HG02840 (cell line): ENCODE data around the gene HCFC1R1.
A peak's percentile ranks its signal among the peaks of the same experiment; 100 is the strongest.
"Not testable (repeated sequence)": the region's sequence is repeated elsewhere in the genome, so short reads cannot be mapped to it uniquely, and the experiment has no call there.

Source experiments
- ATAC-seq: cut with Tn5 transposase; IDR thresholded peaks from one replicate; pipeline ENCODE4 v1.9.1; 2021; ENCODE audit warnings: mild to moderate bottlenecking, moderate library complexity, moderate number of reproducible peaks; ENCODE audit not compliant: unreplicated experiment, low FRiP score

Gene HCFC1R1

GRCh38 chr16:3023669-3024478, at the start of gene HCFC1R1, which contains the start of gene THOC6:
Gene HCFC1R1, minus strand, starts transcription at chr16:3023942. Its CDS starts 1 bp downstream, at chr16:3023941.
Gene THOC6, plus strand, starts transcription at chr16:3024035. Its CDS starts 292 bp downstream, at chr16:3024327.
- ATAC-seq: peak; percentile 63

GRCh38 chr16:3073448-3073847, 49.7 kb upstream of the HCFC1R1 start:
- ATAC-seq: no peak

DNA sequence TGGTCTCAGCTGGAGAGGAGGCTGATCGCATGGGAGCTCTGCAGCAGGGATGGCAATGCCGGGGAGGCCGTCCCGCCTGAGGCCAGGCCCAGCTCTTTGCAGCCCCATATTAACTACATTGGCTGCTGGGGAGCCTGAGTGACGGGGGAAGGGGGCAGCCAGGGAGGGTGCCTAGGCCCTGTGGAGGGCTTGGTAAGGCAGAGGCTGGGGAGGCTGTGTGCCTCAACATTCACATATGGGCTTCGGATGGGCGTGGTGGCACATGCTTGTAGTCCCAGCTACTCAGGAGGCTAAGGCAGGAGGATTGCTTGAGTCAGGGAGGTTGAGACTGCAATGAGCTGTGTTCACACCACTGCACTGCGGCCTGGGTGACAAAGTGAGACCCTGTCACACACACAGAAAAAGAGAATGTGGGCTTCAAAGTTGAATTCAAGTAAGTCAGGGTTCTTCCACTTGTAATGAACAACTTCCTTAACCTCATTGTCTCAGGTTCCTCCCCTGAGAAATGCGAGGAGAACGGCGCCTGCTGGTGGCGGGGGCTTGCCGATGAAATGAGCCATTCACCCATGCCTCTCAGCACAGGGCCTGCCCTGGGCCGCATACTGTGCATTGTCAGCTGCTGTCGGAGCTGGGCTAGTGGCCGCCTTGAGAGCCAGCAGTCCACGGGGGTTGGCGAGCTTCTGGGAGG, 49.0 kb upstream of the HCFC1R1 start:
- ATAC-seq: not testable (repeated sequence)

GRCh38 chr16:3072148-3072547, 48.4 kb upstream of the HCFC1R1 start:
- ATAC-seq: not testable (repeated sequence)

GRCh38 chr16:3071655-3072054, 47.9 kb upstream of the HCFC1R1 start:
- no peak for ATAC-seq

GRCh38 chr16:3070608-3071111, 46.9 kb upstream of the HCFC1R1 start:
- ATAC-seq: no peak

GRCh38 chr16:3069146-3069545, 45.4 kb upstream of the HCFC1R1 start:
- ATAC-seq: not testable (repeated sequence)

DNA sequence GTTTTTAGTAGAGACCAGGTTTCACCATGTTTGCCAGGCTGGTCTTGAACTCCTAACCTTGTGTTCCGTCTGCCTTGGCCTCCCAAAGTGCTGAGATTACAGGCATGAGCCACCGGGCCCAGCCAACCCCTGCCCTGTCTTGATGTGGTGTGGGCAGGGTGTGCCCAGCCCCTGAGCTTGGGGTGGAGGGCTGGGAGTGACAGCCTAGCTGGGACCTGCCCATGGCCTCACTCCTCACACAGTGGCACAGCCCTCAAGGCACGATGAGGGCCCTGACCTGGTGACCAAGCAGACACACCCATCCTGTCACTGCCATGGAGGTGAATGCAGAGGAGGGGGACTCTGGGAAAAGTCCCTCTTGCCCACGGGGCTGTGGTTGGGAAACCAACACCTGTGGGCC, 44.7 kb upstream of the HCFC1R1 start:
- ATAC-seq: no peak

GRCh38 chr16:3066440-3066748, 42.7 kb upstream of the HCFC1R1 start:
- ATAC-seq: no peak

DNA sequence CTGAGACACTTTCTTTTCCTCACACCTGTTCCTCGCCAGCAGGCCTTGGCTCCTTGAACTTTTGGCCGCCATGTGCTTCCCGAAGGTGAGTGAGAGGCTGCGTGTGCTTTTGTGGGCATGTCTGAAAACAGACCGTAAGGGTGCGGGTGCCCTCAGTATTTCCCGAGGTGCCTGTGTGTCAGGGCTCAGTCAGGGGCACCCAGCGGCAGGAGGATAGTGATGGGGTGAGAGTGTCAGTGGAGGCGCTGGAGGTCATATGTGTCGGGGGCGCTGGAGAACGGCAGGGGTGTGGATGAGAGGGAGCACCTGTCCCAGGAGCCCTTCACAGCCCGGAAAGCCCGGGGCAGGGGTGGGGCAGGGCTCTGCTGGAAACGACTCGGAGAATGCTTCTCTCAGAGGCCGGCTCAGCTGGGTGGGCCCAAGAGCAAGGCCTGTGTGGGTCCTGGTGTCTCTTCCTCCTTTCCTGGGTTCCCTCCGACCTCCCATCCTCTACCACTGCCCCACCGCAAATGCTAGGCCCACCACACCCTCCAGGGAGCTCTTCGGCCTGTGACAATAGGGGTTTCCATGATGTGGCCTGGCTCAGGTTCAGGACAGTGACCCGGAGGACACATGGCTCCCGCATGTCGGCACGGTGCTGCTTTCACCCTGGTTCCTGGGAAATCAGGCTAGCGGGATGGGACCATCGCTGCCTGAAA, 42.1 kb upstream of the HCFC1R1 start:
- no peak for ATAC-seq

- no peak for ATAC-seq
Observed at GRCh38 chr16:3065069-3065741, 41.5 kb upstream of the HCFC1R1 start, which contains the start of gene IL32. Gene IL32, plus strand, starts transcription at chr16:3065640. Its CDS starts 172 bp downstream, at chr16:3065812.

DNA sequence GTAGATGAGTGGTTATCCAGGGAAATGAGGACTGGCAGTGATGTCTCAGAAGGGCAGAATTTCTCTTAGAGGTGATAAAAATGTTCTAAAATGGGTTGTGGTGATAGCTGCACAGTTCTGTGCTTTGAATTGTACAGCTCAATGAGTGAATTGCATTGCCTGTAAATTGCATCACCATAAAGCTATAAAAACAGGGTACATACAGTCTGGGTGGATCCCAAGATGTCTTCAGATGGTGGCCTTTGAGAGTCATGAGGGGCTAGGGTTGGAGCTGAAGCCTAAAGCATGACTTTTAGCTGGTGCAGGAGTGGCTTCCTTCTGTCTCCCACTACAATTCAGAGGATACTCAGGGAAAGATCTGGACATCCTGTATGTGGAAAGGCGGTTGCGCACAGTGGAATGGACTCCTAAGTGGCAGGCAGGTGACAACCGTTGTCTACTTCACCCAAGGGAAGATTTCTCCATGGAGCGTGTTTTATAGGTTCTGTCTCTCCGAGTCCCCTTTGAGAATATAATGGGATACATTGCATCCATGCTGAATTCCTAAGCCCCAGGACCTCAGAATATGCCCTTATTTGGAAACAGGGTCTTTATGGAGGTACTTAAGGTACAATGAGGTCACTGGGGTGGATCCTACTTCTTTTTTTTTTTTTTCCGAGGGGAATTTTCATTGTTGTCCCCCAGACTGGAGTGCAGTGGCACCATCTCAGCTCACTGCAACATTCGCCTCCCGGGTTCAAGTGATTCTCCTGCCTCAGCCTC, 40.1 kb upstream of the HCFC1R1 start:
- no peak for ATAC-seq

GRCh38 chr16:3062553-3062952, 38.8 kb upstream of the HCFC1R1 start:
- ATAC-seq: no peak

DNA sequence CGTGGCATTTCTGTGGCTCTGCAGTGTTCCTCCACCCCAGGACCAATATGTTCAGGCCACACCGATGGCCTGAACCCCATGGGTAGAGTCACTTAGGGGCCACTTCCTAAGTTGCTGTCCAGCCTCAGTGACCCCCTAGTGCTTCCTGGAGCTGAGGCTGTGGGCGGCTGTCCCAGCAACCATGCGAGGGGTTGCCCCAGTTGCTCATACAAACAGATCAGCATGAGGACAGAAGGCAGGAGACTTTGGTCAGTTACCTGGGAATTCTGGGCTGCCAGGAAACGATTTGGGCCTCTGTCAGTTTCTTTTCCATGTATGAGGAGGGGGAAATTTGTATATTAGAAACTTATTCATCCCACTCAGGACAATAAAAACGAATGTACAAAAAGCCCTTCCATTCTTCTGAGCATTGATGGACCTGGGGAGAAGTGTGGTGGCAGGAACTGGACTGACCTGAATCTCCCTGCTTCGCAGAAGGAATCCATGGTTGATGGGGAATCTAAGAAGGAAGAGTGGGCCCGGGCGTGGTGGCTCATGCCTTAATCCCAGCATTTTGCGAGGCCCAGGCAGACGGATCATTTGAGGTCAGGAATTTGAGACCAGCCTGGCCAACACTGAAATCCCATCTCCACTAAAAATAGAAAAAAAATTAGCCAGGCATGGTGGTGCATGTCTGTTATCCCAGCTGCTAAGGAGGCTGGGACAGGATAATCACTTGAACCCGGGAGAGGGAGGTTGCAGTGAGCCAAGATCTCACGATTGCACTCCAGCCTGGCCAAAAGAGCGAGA, 36.8 kb upstream of the HCFC1R1 start:
- no peak for ATAC-seq

- peak; percentile 8 for ATAC-seq
Observed at GRCh38 chr16:3059723-3060242, 36.0 kb upstream of the HCFC1R1 start.

GRCh38 chr16:3059041-3059722, 35.4 kb upstream of the HCFC1R1 start:
- peak; percentile 79 for ATAC-seq

GRCh38 chr16:3058139-3059030, 34.6 kb upstream of the HCFC1R1 start:
- ATAC-seq: peak; percentile 19
